Karpas-422 (cell line): ENCODE measurements around the gene ADAMTS17. TPM values are rescaled to one million over a fixed set of nuclear protein-coding genes. Genes with fewer than 3 reads are reported as not detected.

Experiments
- DNase-seq: peaks from one replicate; pipeline ENCODE4 v3.0.0-alpha.2; 2015
- H2AFZ ChIP-seq: fragments of 200-600 bp; sonication (generic); 2 replicates; pipeline ENCODE4 v1.6.1; 2014; ENCODE audit warnings: antibody characterized with exemption, low read length, mixed read lengths
- H3K27ac ChIP-seq: fragments of 200-600 bp; sonication (generic); 2 replicates; pipeline ENCODE4 v1.5.1; 2014; ENCODE audit warnings: mild to moderate bottlenecking, low read length, moderate library complexity
- H3K27me3 ChIP-seq: fragments of 200-600 bp; sonication (generic); 2 replicates; pipeline ENCODE4 v1.6.1; 2014; ENCODE audit warnings: low read length, mixed read lengths
- H3K36me3 ChIP-seq: fragments of 200-600 bp; sonication (generic); 2 replicates; pipeline ENCODE4 v1.6.1; 2014; ENCODE audit warnings: low read length, mixed read lengths; ENCODE audit not compliant: insufficient read depth
- H3K4me1 ChIP-seq: fragments of 200-600 bp; sonication (generic); 2 replicates; pipeline ENCODE4 v1.6.1; 2014; ENCODE audit warnings: mild to moderate bottlenecking, low read length, mixed read lengths
- H3K4me2 ChIP-seq: fragments of 200-600 bp; sonication (generic); 2 replicates; pipeline ENCODE4 v1.6.1; 2014; ENCODE audit warnings: low read length, low read depth, mild to moderate bottlenecking; ENCODE audit not compliant: poor library complexity, severe bottlenecking
- H3K4me3 ChIP-seq: fragments of 200-600 bp; sonication (generic); 2 replicates; pipeline ENCODE4 v1.5.1; 2014; ENCODE audit warnings: mild to moderate bottlenecking, antibody characterized with exemption, low read length, mixed read lengths
- H3K79me2 ChIP-seq: fragments of 200-600 bp; sonication (generic); 2 replicates; pipeline ENCODE4 v1.6.1; 2014; ENCODE audit warnings: mild to moderate bottlenecking, low read length, mixed read lengths
- H3K9ac ChIP-seq: fragments of 200-600 bp; sonication (generic); 2 replicates; pipeline ENCODE4 v1.6.0; 2014; ENCODE audit warnings: low read length
- H3K9me2 ChIP-seq: fragments of 200-600 bp; sonication (generic), shearing (Covaris generic); replicated peaks from 2 replicates; pipeline ENCODE4 v1.6.0; 2014; ENCODE audit warnings: mild to moderate bottlenecking, low read length, moderate library complexity; ENCODE audit not compliant: insufficient read depth
- H3K9me3 ChIP-seq: fragments of 300-700, 200-600 bp; sonication (generic); 2 replicates; pipeline ENCODE4 v1.6.1; 2014; ENCODE audit warnings: low read length, mixed read lengths
- H4K20me1 ChIP-seq: fragments of 200-600 bp; sonication (generic); 2 replicates; pipeline ENCODE4 v1.6.1; 2014; ENCODE audit warnings: mild to moderate bottlenecking, antibody characterized with exemption, low read length, low read depth; ENCODE audit not compliant: insufficient read depth
- total RNA-seq: library from RNA; depleted of rRNA; stranded (reverse); fragments of >200 nt; shearing (Covaris generic); gene quantifications from 2 replicates; pipeline ENCODE4 v1.2.3, GENCODE V29; 2014; ENCODE audit warnings: low replicate concordance

ADAMTS17 gene
- total RNA-seq, 1 experiment from 2014 or later = not detected

GRCh38 chr15:100189319-100189718, 152.5 kb downstream of the ADAMTS17 start:
- Histone ChIP-seq H3K9me2 (no peaks in the 10 kb centered on the region), H4K20me1 (no peaks in the 10 kb centered on the region), H3K4me1 (no peaks in the 10 kb centered on the region), H3K79me2 (no peaks in the 10 kb centered on the region), H2AFZ (no peak overlapping the region), H3K9me3 (no peaks in the 10 kb centered on the region), H3K9ac (no peak overlapping the region), H3K27ac (no peak overlapping the region), H3K36me3 (no peaks in the 10 kb centered on the region), H3K4me3 (no peak overlapping the region), H3K27me3 (no peaks in the 10 kb centered on the region), H3K4me2 (no peak overlapping the region)
- no peak for DNase-seq

- Histone ChIP-seq H3K4me1 (no peaks in the 10 kb centered on the region), H3K4me2 (no peak overlapping the region), H3K9ac (no peak overlapping the region), H3K36me3 (no peaks in the 10 kb centered on the region), H2AFZ (no peak overlapping the region), H3K27me3 (no peaks in the 10 kb centered on the region), H3K27ac (no peak overlapping the region), H4K20me1 (no peaks in the 10 kb centered on the region), H3K4me3 (no peak overlapping the region), H3K9me3 (no peaks in the 10 kb centered on the region), H3K79me2 (no peaks in the 10 kb centered on the region), H3K9me2 (no peaks in the 10 kb centered on the region)
- no peak for DNase-seq
Observed at GRCh38 chr15:100187677-100188076, 154.1 kb downstream of the ADAMTS17 start.

GRCh38 chr15:100186960-100187359, 154.8 kb downstream of the ADAMTS17 start:
- H3K27ac ChIP-seq = no peak overlapping the region
- H3K9me2 ChIP-seq = no peaks in the 10 kb centered on the region
- H3K27me3 ChIP-seq = no peaks in the 10 kb centered on the region
- H3K9me3 ChIP-seq = no peaks in the 10 kb centered on the region
- H4K20me1 ChIP-seq = no peaks in the 10 kb centered on the region
- no peaks in the 10 kb centered on the region for H3K4me1 ChIP-seq
- H3K9ac ChIP-seq = no peak overlapping the region
- H3K79me2 ChIP-seq = no peaks in the 10 kb centered on the region
- no peaks in the 10 kb centered on the region for H3K36me3 ChIP-seq
- H3K4me3 ChIP-seq = no peak overlapping the region
- DNase-seq = no peak
- no peak overlapping the region for H3K4me2 ChIP-seq
- H2AFZ ChIP-seq = no peak overlapping the region

GRCh38 chr15:100186366-100186765, 155.4 kb downstream of the ADAMTS17 start:
- no peaks in the 10 kb centered on the region for H3K79me2 ChIP-seq

GRCh38 chr15:100183921-100184495, 157.8 kb downstream of the ADAMTS17 start:
- Histone ChIP-seq H3K9ac (no peak overlapping the region), H3K27ac (no peak overlapping the region), H4K20me1 (no peaks in the 10 kb centered on the region), H3K79me2 (no peaks in the 10 kb centered on the region), H3K4me3 (no peak overlapping the region), H3K9me2 (no peaks in the 10 kb centered on the region), H3K27me3 (no peaks in the 10 kb centered on the region), H3K4me1 (no peaks in the 10 kb centered on the region), H3K4me2 (no peak overlapping the region), H3K9me3 (no peaks in the 10 kb centered on the region), H3K36me3 (no peaks in the 10 kb centered on the region), H2AFZ (no peak overlapping the region)
- DNase-seq = no peak

More at GRCh38 chr15:100186366-100186765, 155.4 kb downstream of the ADAMTS17 start:
- H3K9me3 ChIP-seq = no peaks in the 10 kb centered on the region
- no peaks in the 10 kb centered on the region for H3K36me3 ChIP-seq
- H3K4me2 ChIP-seq = no peak overlapping the region
- H4K20me1 ChIP-seq = no peaks in the 10 kb centered on the region
- no peak overlapping the region for H3K9ac ChIP-seq
- no peak overlapping the region for H3K27ac ChIP-seq
- no peaks in the 10 kb centered on the region for H3K27me3 ChIP-seq
- no peaks in the 10 kb centered on the region for H3K9me2 ChIP-seq
- no peak overlapping the region for H2AFZ ChIP-seq
- H3K4me3 ChIP-seq = no peak overlapping the region
- no peaks in the 10 kb centered on the region for H3K4me1 ChIP-seq
- no peak for DNase-seq

GRCh38 chr15:100180921-100181320, 160.9 kb downstream of the ADAMTS17 start:
- Histone ChIP-seq H3K9me2 (no peaks in the 10 kb centered on the region), H3K27me3 (no peaks in the 10 kb centered on the region), H3K4me1 (no peaks in the 10 kb centered on the region), H4K20me1 (no peaks in the 10 kb centered on the region), H2AFZ (no peak overlapping the region), H3K36me3 (no peaks in the 10 kb centered on the region), H3K4me2 (no peak overlapping the region), H3K9ac (no peak overlapping the region), H3K27ac (no peak overlapping the region), H3K9me3 (no peaks in the 10 kb centered on the region), H3K4me3 (no peak overlapping the region), H3K79me2 (no peaks in the 10 kb centered on the region)
- no peak for DNase-seq

GRCh38 chr15:100175406-100176114, 166.2 kb downstream of the ADAMTS17 start:
- no peak for DNase-seq
- Histone ChIP-seq H3K4me1 (no peaks in the 10 kb centered on the region), H4K20me1 (no peaks in the 10 kb centered on the region), H3K9me3 (peaks cover 5% of the 10 kb centered on the region), H3K36me3 (no peaks in the 10 kb centered on the region), H3K27me3 (no peaks in the 10 kb centered on the region; the same call in 1 of the 2 replicates), H3K4me2 (no peak overlapping the region), H3K79me2 (no peaks in the 10 kb centered on the region), H3K9ac (no peak overlapping the region), H3K4me3 (no peak overlapping the region), H3K27ac (no peak overlapping the region), H2AFZ (no peak overlapping the region), H3K9me2 (no peaks in the 10 kb centered on the region)

GRCh38 chr15:100174904-100175275, 166.9 kb downstream of the ADAMTS17 start:
- Histone ChIP-seq H3K4me2 (no peak overlapping the region), H4K20me1 (no peaks in the 10 kb centered on the region), H3K9me3 (peaks cover 5% of the 10 kb centered on the region), H2AFZ (no peak overlapping the region), H3K36me3 (no peaks in the 10 kb centered on the region), H3K79me2 (no peaks in the 10 kb centered on the region), H3K9ac (no peak overlapping the region), H3K4me3 (no peak overlapping the region), H3K27ac (no peak overlapping the region), H3K27me3 (no peaks in the 10 kb centered on the region; the same call in 1 of the 2 replicates), H3K4me1 (no peaks in the 10 kb centered on the region), H3K9me2 (no peaks in the 10 kb centered on the region)
- DNase-seq = no peak
